HT-29 (cell line): ENCODE measurements around the gene SHISA4. TPM values are rescaled to one million over a fixed set of nuclear protein-coding genes. Genes with fewer than 3 reads are reported as not detected.
"Not testable (repeated sequence)": the region's sequence is repeated elsewhere in the genome, so short reads cannot be mapped to it uniquely, and the experiment has no call there.

Experiments used
- DNase-seq: peaks from one replicate; pipeline ENCODE4 v3.0.0-alpha.2; 2015; ENCODE audit warnings: low spot score
- total RNA-seq: library from RNA; depleted of rRNA; stranded (reverse); fragments of >200 nt; shearing (Covaris generic); gene quantifications from 2 replicates; pipeline ENCODE4 v1.2.3, GENCODE V29; 2014

Gene SHISA4
- total RNA-seq, 1 experiment from 2014 or later: 6.6 TPM

DNA sequence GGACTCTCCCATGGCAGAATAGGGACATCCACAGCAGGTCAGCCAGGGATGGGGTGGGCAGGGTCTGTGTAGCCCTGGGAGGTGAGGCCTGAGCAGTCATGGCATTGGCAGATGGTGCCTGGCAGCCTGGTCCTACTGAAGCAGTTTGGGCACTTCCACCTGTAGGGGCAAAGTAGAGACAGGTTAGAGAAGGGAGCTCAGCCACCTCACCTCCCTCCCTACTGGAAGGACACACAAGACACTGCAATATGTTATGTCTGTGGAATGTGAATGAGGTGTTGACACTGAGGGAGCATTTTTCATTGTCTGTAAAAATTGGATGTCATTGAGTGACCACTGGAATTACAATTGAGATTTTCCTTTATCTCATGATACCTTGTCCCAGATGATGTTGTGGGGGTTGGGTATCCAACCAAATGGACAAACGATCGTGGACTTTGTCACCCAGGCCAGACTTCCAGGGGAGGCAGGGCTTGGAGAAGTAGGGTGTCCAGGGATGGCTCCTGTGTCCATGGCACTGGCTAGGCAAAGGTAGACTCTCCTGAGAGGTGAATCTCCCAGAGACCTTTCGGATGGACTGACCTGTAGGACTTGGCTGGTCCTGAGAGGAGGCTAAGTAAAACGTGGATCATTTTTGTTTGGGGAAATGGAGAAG, 9.7 kb downstream of the SHISA4 start:
- no peak for DNase-seq

DNA sequence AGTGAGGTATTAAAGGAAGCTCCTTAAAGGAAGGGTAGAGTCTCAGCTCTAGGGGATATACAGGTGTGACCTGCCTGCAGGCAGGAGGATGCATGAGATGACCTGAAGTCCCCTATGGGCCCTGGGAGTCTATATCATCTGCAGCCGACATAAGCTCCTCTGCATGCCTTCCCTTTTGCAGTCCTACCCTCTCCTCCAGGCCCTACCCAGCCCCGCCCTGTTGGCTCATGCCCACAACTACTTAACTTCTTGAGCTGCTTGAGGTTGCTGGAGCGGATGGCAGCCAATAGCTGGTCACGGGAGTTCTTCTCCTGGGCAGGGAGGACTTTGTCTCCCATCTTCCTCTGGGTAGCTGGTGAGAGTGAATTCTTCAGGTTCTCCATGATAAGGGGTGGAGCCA, 10.3 kb downstream of the SHISA4 start:
- no peak for DNase-seq

DNA sequence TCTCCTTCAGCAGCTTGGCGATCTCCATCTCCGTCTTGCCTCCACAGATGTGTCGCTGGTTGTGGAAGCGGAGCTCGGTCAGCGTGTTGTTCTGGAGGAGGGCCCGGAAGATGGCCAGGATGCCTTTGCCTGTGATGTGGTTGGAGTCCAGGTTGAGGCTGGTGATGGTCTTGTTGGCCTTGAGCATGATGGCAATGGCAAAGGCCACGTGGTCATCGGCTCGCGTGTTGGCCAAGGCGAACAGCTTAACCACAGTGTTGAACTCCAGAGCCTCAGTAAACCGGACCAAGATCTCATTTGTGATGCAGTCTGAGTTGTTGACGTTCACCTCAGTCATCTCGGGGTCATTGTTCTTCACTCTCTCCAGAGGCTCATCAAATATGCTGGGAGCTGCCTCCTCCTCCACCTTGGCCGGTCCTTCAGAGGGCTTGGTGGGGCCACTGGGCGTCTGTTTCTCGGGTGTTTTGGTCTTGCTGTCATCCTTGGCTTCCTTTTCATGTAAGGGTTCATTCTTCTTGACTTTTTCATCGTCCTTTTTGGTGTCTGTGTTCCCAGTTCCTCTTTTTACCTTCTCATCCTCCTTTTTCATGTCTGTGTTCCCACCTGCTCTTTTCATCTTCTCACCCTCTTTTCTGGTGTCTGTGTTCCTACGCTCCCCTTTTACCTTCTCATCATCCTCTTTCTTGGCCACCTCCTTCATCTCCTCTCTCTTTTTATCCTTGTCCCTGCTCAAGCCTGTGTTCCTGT, 11.2 kb downstream of the SHISA4 start:
- DNase-seq: no peak

DNA sequence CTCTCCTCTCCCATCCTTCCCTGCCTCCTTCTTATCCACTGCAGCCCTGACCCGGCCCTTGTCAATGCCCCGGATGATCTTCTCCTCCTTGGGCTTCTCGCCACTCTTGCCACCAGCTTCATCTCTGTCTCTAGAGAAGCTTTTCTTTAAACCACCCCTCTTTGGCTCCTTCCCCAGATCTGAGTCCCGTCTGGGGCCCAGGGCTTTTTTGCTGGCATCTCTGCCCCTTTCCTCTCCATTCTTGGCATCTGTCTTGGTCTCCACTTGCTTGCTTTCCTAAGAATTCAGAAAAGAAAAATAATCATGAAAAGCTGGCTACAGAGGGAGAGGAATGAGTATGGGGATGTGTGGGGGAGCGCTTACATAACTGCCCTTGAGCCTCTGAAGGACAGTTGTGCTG, 11.8 kb downstream of the SHISA4 start:
- DNase-seq: no peak

DNA sequence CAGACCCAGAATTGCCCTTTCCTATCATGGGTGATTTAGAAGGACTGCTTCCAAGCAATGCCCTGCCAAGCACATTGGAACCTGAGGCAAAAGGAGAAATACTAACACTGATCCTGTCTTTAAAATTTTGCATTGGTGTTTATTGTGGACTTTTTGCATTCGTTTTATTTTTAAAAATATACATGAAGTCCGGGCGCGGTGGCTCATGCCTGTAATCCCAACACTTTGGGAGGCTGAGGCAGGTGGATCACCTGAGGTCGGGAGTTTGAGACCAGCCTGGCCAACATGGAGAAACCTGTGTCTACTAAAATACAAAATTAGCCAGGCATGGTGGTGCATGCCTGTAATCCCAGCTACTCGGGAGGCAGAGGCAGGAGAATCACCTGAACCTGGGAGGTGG, 12.3 kb downstream of the SHISA4 start:
- DNase-seq: not testable (repeated sequence)

DNA sequence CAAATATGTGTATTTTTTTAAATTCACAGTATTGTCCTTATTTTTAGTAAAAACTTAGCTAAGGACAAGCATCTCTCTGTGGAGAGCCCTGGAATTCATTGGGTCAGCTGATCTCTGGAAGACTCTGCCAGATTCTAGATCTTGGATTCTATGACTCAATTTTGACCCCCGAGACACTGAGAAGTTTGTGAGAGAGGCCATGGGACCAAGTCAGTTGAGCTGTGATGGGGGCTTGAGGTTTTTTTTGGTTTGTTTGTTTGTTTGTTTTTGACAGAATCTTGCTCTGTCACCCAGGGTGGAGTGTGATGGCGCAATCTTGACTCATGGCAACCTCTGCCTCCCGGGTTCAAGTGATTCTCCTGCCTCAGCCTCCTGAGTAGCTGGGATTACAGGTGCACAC, 13.5 kb downstream of the SHISA4 start:
- DNase-seq: no peak

DNA sequence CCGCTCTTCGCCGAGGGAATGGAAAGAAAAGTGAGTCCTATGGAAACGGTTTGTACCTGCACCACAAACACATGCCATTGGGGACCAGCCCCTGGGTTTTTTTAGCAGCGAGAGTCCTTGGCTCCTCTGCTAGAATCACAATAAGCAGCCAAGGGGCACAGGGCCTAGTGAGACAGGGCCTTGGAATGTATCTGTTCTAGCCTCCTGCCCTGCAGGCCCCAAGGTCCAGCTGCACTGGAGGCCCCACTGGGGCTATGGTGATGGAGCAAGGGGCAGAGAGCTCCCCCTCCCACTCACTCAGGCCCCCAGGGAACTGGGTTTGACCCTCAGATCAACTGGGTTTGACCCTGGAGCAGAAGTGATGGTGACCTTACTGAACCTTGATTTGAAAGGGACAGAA, 14.4 kb downstream of the SHISA4 start:
- DNase-seq: no peak

DNA sequence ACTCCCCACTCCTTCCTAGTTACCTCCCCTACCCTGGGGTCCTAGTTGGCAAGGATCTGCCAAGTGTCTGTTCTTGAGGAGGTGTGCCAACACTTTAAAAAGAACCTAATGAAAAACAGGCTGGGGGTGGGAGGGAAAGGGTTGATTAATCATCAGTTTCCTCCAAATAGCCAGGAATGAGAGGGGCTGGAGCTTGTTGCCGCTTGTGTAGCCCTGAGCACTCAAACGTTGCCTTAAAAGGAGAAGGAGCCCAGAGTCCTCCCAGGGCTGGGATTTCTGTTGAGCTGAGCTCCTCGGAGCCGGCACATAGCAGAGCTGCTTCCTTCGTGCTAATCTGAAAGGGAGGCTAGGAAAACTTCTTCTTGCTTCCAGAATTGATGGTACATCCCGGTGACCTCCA, 15.9 kb downstream of the SHISA4 start:
- no peak for DNase-seq

DNA sequence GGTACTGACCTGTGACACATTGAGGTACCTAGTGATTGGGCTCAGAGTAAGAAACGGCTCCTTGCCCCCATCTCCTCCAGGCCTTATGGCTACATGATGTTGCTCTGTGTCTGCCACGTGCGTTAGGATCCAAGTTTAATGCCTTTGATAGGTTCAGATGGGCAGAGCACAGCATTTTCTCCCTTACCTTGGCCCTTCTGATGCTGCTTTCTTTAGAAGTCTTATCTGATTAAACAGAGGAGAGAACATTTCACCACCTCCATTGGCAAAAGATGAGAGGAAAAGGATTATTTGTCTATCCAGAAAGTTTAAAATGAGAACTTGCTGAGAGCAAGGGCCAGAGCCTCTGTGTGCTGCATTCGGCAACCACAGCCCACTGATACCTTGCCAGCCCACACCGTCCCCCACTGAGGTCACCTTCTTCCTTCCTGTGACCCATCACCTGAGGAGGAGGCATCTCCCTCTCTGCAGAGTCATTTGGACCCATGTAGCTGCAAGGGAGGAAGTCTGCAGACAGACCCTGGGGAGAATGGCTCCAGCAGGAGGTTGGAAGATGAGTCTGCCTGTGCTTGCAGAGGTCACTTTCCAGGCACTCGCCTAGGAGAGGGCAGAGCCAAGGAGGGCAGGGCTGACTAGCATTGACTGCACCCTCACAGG, 16.7 kb downstream of the SHISA4 start:
- DNase-seq: no peak

DNA sequence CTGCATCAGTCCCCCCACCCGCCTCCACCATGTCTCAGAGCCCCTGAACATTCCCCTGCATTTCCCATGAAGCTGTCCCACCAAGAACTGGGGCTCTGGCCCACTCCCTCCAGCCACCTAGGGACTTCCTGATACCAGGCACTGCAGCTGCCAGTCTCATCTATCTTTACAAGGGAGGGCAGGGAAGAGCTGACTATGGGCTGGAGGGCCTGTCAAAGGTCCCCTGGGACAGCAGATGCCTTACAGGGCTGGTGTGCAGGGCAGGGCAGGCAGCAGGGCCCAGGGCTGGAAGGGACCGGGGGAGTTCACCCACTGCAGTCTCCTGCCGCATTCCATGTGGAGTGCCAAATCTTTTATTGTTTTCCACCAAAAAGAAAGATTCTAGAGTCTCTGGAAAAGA, 17.6 kb downstream of the SHISA4 start:
- no peak for DNase-seq

DNA sequence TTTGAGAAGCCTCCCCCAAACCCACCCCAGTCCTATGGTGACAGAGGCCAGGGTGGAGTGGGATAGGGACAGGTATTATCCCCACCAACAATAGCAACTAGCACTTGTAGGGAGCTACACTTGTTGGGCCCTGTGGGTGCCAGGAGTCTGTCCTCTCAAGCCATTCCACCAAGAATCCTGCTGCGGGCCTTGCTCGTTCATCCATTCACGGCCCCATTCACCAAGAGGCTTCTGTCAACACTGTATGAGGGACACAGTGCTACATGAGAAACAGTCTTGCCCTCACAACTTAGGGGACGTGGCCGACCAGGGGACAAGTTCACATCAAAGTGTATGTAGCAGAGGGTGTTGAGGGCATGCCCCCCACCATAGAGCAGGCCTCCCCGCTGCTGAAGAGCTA, 18.9 kb downstream of the SHISA4 start:
- no peak for DNase-seq

DNA sequence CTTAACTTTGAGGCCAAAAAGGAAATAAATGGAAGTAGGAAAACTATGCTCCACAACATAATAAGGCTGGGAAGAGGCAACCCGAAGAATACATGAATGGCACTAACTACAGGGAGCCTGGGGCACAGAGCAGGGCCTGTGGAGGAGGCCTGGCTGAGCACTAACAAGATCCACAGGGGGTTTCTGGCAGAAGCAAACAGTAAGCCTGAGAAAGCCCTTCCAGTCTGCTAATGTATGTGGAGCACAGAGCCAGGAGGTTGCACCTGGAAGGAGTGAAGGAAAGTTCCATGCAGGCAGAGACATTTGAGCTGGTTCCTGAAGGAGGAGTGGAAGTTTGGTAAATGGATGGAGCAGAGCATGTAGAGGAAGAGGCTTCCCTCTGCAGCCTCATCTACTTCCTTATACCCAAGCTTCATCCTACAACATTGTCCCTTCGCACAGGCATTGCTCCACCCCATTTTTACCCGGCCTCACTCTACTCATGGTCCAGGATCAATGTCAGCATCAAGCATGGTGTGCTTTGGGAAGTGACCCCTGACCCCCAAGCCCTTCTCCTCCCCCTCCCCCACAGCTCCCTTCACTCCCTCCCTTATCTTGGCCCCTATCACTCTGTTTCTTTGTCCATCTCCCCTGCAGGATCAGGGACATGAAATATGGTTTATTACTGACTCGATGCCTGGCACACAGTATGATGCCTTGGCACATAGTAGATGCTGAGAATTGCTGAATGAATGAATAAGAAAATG, 23.3 kb downstream of the SHISA4 start:
- DNase-seq: no peak

DNA sequence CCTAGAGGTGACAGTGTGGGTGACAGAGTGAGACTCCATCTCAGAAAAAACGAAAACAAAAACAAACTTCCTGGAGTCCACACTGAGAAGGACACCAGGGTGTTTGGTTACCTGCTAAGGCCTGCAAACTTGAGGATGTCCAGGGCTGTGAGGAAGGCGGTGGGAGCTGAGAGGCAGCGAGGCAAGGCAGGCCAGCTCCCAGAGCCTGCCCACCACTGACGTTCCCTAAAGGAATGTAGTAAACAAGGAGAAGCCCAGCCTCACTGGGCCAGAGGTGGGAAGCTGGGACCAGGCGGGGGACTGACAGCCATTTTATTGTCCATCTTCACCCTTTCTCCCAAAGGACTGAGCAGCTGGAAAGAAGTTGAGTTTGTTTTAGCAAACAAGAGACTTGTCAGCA, 24.1 kb downstream of the SHISA4 start:
- peak; percentile 28 for DNase-seq

DNA sequence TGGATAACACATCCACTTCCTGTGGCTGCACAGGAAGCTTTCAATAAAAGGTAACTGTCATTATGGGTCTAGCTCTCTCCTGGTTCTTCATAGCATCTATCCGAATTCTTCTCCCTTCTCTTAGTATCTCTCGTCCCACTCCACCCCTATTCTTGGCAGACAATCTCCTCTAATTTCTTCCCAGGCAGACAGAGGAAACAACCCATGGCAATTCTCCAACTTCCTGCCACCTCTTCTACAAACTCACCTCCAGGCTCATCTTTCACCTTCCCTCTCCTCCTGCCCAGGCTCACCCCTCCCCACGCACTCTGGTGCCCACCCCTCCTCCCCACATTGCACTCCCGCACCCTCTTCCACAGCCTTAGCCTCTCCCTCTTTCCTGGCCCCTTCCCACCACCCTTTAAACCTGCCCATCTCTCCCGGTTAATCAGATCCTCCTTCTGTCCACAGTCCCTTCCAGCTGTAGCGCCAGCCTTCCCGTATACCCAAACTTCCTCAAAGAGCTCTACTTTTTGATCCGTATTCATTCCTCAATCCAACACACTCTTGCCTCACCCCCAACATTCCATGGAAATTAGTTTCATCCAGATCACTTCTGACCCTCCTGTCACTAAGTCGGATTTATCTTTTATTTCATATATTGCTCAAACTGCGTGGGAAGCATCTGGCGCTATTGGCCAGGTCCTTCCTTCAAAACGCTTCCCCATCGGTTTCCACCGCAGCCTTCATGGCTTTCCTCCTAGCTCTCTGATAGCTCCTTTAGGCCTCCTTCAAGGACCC, 25.9 kb downstream of the SHISA4 start:
- no peak for DNase-seq

DNA sequence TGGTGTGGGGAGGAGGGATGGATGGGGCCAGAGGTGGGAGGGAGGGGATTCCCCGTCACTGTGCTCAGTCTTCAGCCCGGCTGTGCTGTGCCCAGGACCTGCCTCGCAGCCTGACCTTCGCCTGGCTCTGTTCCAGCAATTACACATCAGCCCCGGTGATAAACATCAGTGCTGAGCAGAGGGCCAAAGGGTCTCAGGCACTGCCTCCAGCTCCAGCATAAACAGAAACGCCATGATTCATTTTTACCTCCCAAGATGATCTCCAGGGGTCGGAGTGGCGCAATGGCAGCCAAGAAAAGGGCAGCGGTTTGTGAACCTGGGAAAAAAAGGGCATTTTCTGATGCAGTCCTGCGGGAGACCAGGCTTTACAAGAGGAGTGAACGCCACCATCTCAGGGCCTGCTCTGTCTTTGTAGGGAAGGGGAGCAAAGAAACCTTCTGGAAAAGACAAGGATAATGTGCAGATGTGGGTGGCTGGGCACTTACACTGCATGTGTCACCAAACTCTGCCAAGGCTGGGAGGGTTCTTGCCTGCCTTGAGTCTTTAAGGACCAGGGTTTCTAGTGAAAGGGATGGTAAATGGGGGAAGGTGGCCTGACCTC, 28.1 kb downstream of the SHISA4 start:
- DNase-seq: no peak

DNA sequence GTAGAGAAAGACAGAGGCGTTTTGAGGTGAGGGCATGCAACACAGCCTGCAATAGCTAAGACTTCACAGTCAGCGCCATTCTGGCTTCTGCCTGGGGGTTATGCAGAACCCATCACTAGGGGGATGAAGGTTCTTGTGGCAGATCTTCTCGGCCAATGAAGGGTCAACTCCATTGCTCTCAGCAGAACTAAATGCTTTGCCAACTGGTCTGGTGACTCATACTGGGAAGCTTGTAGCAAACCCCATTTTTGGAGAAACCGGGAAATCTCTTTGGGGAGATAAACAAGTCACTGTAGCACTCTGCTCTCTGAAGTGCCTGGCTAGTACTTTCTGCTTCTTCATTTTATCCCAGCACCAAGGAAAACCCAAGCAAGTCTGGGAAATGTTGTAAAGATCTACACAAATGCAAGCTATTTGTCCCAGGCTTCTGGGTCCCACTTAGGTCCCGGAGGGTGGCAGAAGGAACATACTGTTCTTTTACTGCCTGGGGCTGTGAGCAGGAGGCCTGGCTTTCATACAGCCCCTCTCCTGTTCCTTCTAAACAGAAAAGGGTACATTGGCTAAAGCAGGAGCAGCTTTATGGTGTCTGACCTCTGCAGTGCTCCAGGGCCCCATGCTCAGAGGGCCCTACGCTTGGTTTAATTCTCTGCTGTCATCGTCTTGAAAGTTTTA, 28.8 kb downstream of the SHISA4 start:
- DNase-seq: no peak

DNA sequence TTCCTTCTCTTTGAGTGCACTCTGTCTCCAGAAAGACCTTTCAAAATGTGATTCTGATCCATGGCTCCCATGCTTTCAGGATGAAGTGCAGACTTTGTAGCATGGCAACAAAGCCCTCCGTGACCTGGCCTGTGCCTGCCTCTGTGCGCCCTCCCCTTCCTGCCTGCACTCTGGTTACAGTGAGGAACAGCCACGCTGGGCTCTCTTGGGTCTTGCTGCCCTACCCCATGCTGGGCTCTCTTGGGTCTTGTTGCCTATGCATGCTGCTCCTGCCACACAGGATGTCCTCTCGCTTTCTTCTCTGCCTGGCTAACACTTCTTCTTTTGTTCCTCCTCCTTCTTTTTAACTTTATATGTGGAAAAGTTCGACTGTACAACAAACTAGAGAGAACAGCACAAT, 29.6 kb downstream of the SHISA4 start:
- DNase-seq: no peak

DNA sequence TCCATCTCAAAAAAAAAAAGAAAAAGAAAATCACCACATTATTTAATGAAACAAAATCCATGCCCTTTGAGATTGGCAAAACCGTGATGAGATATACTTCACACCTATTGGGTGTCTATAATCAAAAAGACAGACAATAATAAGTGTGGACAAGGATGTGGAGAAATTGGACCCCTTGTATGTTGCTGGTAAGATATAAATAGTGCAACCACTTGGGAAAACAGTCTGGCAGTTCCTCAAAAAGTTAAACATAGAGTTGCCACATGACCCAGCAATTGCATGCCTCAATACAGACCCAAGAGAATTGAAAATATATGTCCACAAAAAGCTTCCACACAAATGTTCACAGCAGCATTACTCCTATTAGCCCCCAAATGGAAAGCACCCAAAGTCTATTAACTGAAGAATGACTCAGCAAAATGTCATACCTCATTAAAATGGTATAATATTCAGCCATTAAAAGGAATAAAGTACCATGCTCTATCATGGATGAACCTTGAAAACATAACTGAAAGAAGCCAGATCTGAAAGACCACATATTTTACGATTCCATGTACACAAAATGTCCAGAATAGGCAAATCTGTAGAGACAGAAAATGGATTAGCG, 33.4 kb downstream of the SHISA4 start:
- no peak for DNase-seq

DNA sequence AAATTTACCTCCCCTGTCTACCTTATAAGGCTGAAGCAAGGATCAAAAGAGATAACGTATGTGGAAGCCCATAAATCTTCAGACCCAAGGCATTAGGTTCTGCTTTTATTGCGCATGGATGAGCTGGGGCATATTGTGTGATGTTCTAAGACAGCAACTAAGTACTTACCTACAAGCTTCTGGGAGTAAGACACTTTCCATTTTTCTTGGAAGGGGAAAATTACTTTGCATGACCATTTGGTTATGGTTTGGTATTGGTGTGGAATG, 36.5 kb downstream of the SHISA4 start:
- no peak for DNase-seq

DNA sequence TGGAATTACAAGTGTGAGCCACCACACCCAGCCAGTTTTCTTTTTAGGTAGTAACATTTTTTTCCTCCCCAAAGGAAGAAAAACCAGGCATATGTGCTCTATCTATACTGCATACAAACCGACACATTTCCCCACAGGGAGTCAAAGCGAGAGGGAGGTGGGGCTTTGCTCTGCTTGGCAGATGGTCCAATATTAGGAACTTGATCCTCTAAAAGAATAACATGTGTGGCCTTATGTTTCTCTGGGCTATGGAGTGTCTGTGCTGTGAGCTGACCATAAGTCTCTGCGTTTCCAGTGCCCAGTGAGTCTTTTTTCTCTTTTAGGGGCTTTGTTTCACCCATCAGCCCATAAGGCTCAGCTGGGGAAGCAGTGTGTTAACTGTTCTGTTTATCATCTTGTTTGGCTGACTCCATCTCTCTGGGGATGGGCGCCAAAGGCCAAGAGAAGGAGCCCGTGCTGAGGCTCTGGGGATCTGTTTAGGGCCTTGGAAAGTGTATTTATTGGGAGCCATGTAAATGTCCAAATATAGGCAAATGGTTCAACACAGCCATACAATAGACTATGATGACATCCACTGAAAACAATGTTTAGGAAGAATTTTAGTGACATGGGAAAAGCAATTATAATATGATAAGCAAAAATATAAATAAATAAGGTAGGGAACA, 37.4 kb downstream of the SHISA4 start:
- DNase-seq: no peak
